AG04449 (cell line): Measurements from ENCODE around the gene RELL1.
"Not testable (repeated sequence)": the region's sequence is repeated elsewhere in the genome, so short reads cannot be mapped to it uniquely, and the experiment has no call there.

ENCODE experiments used
- CTCF ChIA-PET: fragments of 350-600 bp; formaldehyde crosslinking; extraction: SDS; loops from one replicate; lab custom pipeline; 2021; ENCODE audit warnings: antibody characterized with exemption; lab: Yijun Ruan, JAX
- POLR2A ChIA-PET: fragments of 400-600, 350-600 bp; formaldehyde crosslinking; extraction: SDS; loops from one replicate; lab custom pipeline; 2020; ENCODE audit warnings: antibody characterized with exemption, inconsistent platforms; lab: Yijun Ruan, JAX
- DNase-seq: peaks from one replicate; pipeline ENCODE4 v3.0.0-alpha.2; 2010; ENCODE audit warnings: low read depth, low spot score
- H3K4me3 ChIP-seq: 2 replicates; pipeline ENCODE4 v1.5.1; 2011; ENCODE audit warnings: low read depth, mild to moderate bottlenecking, control low read depth, low read length
- CTCF ChIP-seq: IDR thresholded peaks from one replicate; pipeline ENCODE4 v1.5.1; 2011; ENCODE audit warnings: mild to moderate bottlenecking, moderate library complexity, low read length, control low read depth, inconsistent platforms; ENCODE audit not compliant: insufficient read depth; ENCODE audit errors: missing control alignments

Gene RELL1

GRCh38 chr4:37673538-37674192, 12.5 kb downstream of the RELL1 start:
- CTCF ChIA-PET = interaction anchor here (1.7 kb wide), 1 partner anchor 70 kb away, joined by 4 read pairs; no protein-coding TSS in a partner anchor
- POLR2A ChIA-PET = no interaction called here
- no peak overlapping the region for H3K4me3 ChIP-seq
- DNase-seq = no peak
- no peak for TF ChIP-seq CTCF

- POLR2A ChIA-PET = no interaction called here
- no peak for DNase-seq
These were observed 15.1 kb downstream of the RELL1 start for GRCh38 chr4:37671072-37671471.

GRCh38 chr4:37670249-37670648, 15.9 kb downstream of the RELL1 start:
- no peak overlapping the region for H3K4me3 ChIP-seq
- no peak for TF ChIP-seq CTCF
- DNase-seq = no peak
- CTCF ChIA-PET = no interaction called here
- POLR2A ChIA-PET = no interaction called here

More at GRCh38 chr4:37671072-37671471, 15.1 kb downstream of the RELL1 start:
- no peak for TF ChIP-seq CTCF
- CTCF ChIA-PET = no interaction called here
- H3K4me3 ChIP-seq = no peak overlapping the region

- POLR2A ChIA-PET, CTCF ChIA-PET, H3K4me3 ChIP-seq, DNase-seq: not testable (repeated sequence)
These were observed 17.1 kb downstream of the RELL1 start for GRCh38 chr4:37669124-37669523.

- no peak for TF ChIP-seq CTCF
- CTCF ChIA-PET = no interaction called here
- DNase-seq = no peak
- POLR2A ChIA-PET = interaction anchor here (1.4 kb wide), 1 partner anchor 17 kb away, joined by 4 read pairs; no protein-coding TSS in a partner anchor
- no peak overlapping the region for H3K4me3 ChIP-seq
These were observed 18.7 kb downstream of the RELL1 start for GRCh38 chr4:37667197-37668100.

- ChIA-PET POLR2A (interaction anchor here (1.4 kb wide), 1 partner anchor 18 kb away, joined by 4 read pairs; no protein-coding TSS in a partner anchor), CTCF (no interaction called here)
- no peak overlapping the region for H3K4me3 ChIP-seq
- DNase-seq = no peak
- TF ChIP-seq CTCF = no peak
These were observed 19.5 kb downstream of the RELL1 start for GRCh38 chr4:37666625-37667071.
